MCF 10A (cell line): ENCODE results near the gene COPB1. TPM values are rescaled to one million over a fixed set of nuclear protein-coding genes. Genes with fewer than 3 reads are reported as not detected.

Source experiments
- BruUV-seq: library from RNA; stranded (reverse); fragments of 400-500 nt; replicated peaks from 2 replicates; lab custom pipeline; 2021; lab: Mats Ljungman, UMichigan
- CTCF ChIA-PET: fragments of 300-600 bp; sonication (Branson Sonifier 250); formaldehyde crosslinking; extraction: SDS; loops from one replicate; lab custom pipeline; 2021; ENCODE audit warnings: antibody characterized with exemption, inconsistent platforms; lab: Yijun Ruan, JAX
- POLR2A ChIA-PET: fragments of 300-600, 350-650 bp; sonication (Branson Sonifier 250); formaldehyde crosslinking; extraction: SDS; loops from one replicate; lab custom pipeline; 2020; ENCODE audit warnings: antibody characterized with exemption, inconsistent platforms; lab: Yijun Ruan, JAX
- DNase-seq: peaks from one replicate; pipeline ENCODE4 v3.0.0-alpha.2; 2018; ENCODE audit not compliant: unreplicated experiment
- H3K27ac Mint-ChIP-seq: one replicate; pipeline ENCODE4 v1.8.0; 2022; ENCODE audit warnings: mild to moderate bottlenecking, low read depth, mixed read lengths; ENCODE audit not compliant: unreplicated experiment
- H3K27me3 Mint-ChIP-seq: one replicate; pipeline ENCODE4 v1.8.0; 2022; ENCODE audit warnings: mixed read lengths; ENCODE audit not compliant: insufficient read depth, unreplicated experiment
- H3K36me3 Mint-ChIP-seq: one replicate; pipeline ENCODE4 v1.8.0; 2022; ENCODE audit warnings: mild to moderate bottlenecking, moderate library complexity, mixed read lengths; ENCODE audit not compliant: insufficient read depth, unreplicated experiment
- H3K4me1 Mint-ChIP-seq: one replicate; pipeline ENCODE4 v1.8.0; 2022; ENCODE audit warnings: mixed read lengths; ENCODE audit not compliant: insufficient read depth, unreplicated experiment
- H3K4me3 Mint-ChIP-seq: one replicate; pipeline ENCODE4 v1.8.0; 2022; ENCODE audit warnings: mild to moderate bottlenecking, moderate library complexity, mixed read lengths; ENCODE audit not compliant: unreplicated experiment
- H3K9me3 Mint-ChIP-seq: one replicate; pipeline ENCODE4 v1.8.0; 2022; ENCODE audit warnings: mixed read lengths; ENCODE audit not compliant: unreplicated experiment
- CTCF ChIP-seq: fragments of 200-600 bp; IDR thresholded peaks from one replicate; pipeline ENCODE4 v1.8.0; 2022; ENCODE audit warnings: antibody characterized with exemption, mild to moderate bottlenecking; ENCODE audit not compliant: unreplicated experiment
- intact Hi-C: fragments of 100-400 bp; cut with micrococcal nuclease; formaldehyde crosslinking; loops from 2 replicates; pipeline ENCODE4 v1.14.1; 2022
- total RNA-seq: library from RNA; stranded (reverse); gene quantifications from 2 replicates; pipeline ENCODE4 v1.2.3, GENCODE V29; 2022

Gene COPB1
- total RNA-seq, 1 experiment from 2014 or later: 159 TPM

- POLR2A ChIA-PET: interaction anchor here (0.7 to 2.7 kb wide), 8 partner anchors 11 to 382 kb away, joined by 3 to 43 read pairs (median 6); partner anchors contain the start of genes COPB1 and CYP2R1
- CTCF ChIA-PET: interaction anchor here (1.2 to 1.5 kb wide), 2 partner anchors 371 to 387 kb away, joined by 3 to 8 read pairs; partner anchors contain the start of gene CYP2R1
- no TSS peak for BruUV-seq
- Mint-ChIP-seq H3K4me1 (peaks cover 14% of the 10 kb centered on the region), H3K9me3 (no peaks in the 10 kb centered on the region), H3K36me3 (peaks cover 34% of the 10 kb centered on the region), H3K27me3 (no peaks in the 10 kb centered on the region), H3K4me3 (peak overlapping the region; percentile 91), H3K27ac (peak overlapping the region; percentile 98)
- no peak for DNase-seq
- TF ChIP-seq CTCF: no peak
- intact Hi-C loops: loop anchor here (5.0 kb wide), 1 partner anchor 372 kb away; the partner anchor contains the start of gene CYP2R1
Observed at GRCh38 chr11:14520747-14521151, 21.1 kb upstream of the COPB1 start.

- peaks cover 38% of the 10 kb centered on the region for H3K36me3 Mint-ChIP-seq
- peak; percentile 94 for DNase-seq
- POLR2A ChIA-PET: interaction anchor here (0.7 to 2.7 kb wide), 15 partner anchors 12 to 585 kb away, joined by 3 to 43 read pairs (median 3); partner anchors contain the start of genes COPB1 and CYP2R1
- intact Hi-C loops: loop anchor here (5.0 kb wide), 1 partner anchor 372 kb away; the partner anchor contains the start of gene CYP2R1
- H3K4me3 Mint-ChIP-seq: peak within 1 kb of the TSS; percentile 91
- BruUV-seq: TSS peak; percentile 70
- no peak for TF ChIP-seq CTCF
- peaks cover 14% of the 10 kb centered on the region for H3K4me1 Mint-ChIP-seq
- no peaks in the 10 kb centered on the region for H3K9me3 Mint-ChIP-seq
- no peaks in the 10 kb centered on the region for H3K27me3 Mint-ChIP-seq
- H3K27ac Mint-ChIP-seq: peak within 1 kb of the TSS; percentile 98
- CTCF ChIA-PET: interaction anchor here (0.5 to 1.5 kb wide), 4 partner anchors 71 to 541 kb away, joined by 3 to 8 read pairs (median 4); partner anchors contain the start of gene CYP2R1
Observed at GRCh38 chr11:14519917-14520746, 20.5 kb upstream of the COPB1 start, which contains the start of gene PSMA1. PSMA1 (minus strand) TSS chr11:14520386; CDS start chr11:14520299, 87 bp downstream.

GRCh38 chr11:14519597-14519916, 19.9 kb upstream of the COPB1 start:
- H3K27me3 Mint-ChIP-seq: no peaks in the 10 kb centered on the region
- no peaks in the 10 kb centered on the region for H3K9me3 Mint-ChIP-seq

More at GRCh38 chr11:14519597-14519916, 19.9 kb upstream of the COPB1 start:
- ChIA-PET POLR2A (interaction anchor here (0.7 to 2.7 kb wide), 10 partner anchors 12 to 585 kb away, joined by 3 to 43 read pairs (median 3); partner anchors contain the start of genes COPB1 and CYP2R1), CTCF (interaction anchor here (0.6 to 1.5 kb wide), 3 partner anchors 70 to 1036 kb away, joined by 3 to 8 read pairs (median 4); no protein-coding TSS in a partner anchor)
- H3K4me1 Mint-ChIP-seq: peaks cover 14% of the 10 kb centered on the region
- no TSS peak for BruUV-seq
- peak overlapping the region; percentile 98 for H3K27ac Mint-ChIP-seq
- intact Hi-C loops: no loop called here
- peak overlapping the region; percentile 91 for H3K4me3 Mint-ChIP-seq
- TF ChIP-seq CTCF: no peak
- peaks cover 43% of the 10 kb centered on the region for H3K36me3 Mint-ChIP-seq
- no peak for DNase-seq
